ENCODE measurements around the gene PRDM12. TPM values are rescaled to one million over a fixed set of nuclear protein-coding genes. Genes with fewer than 3 reads are reported as not detected.

Gene PRDM12
- total and polyA plus RNA-seq, 2 experiments from 2014 or later: 0.11 TPM; not detected in 1

- no peak for TF ChIP-seq ZNF462 (CRISPR knock-in tag; IDR thresholded peaks at IDR 0.05)
- TF ChIP-seq NANOG (IDR thresholded peaks at IDR 0.05; ENCODE audit: borderline replicate concordance): no peak
- TF ChIP-seq CREB1 (CRISPR knock-in tag; IDR thresholded peaks at IDR 0.05; ENCODE audit: low read depth): no peak
- no peak for TF ChIP-seq EZH2 (IDR thresholded peaks at IDR 0.05; ENCODE audit: low read depth, unreplicated experiment)
These were observed 36.2 kb upstream of the PRDM12 start (continued) for GRCh38 chr9:130627896-130628792.

- H3K9me3 Mint-ChIP-seq: no peaks in the 10 kb centered on the region
- peaks cover 11% of the 10 kb centered on the region for H3K27me3 Mint-ChIP-seq (ENCODE audit: insufficient read depth, low read depth, poor library complexity)
- Histone ChIP-seq H3K4me2 (peak overlapping the region; percentile 72), H3K36me3 (ENCODE audit: insufficient read depth) (peaks cover 9% of the 10 kb centered on the region; the same call in 1 of the 2 replicates), H3K27ac (ENCODE audit: low read depth) (peak overlapping the region; percentile 91), H3K27me3 (ENCODE audit: insufficient read depth) (no peaks in the 10 kb centered on the region), H3K79me2 (replicated peaks; ENCODE audit: insufficient read depth) (no peaks in the 10 kb centered on the region), H4K20me1 (replicated peaks; ENCODE audit: insufficient read depth) (0 out of 2 replicates have a peak, but pooled peaks cover 8% of the 10 kb centered on the region), H3F3A (replicated peaks; ENCODE audit: low read depth) (0 out of 2 replicates have a peak, but pooled peaks cover 13% of the 10 kb centered on the region), H3K4me1 (ENCODE audit: insufficient read depth) (peaks cover 23% of the 10 kb centered on the region), H3K4me3 (peak overlapping the region; percentile 14; the same call in 1 of the 2 replicates), H3K9me2 (ENCODE audit: insufficient read depth) (no peaks in the 10 kb centered on the region), H2AFZ (no peak overlapping the region)
- ATAC-seq (peak; percentile 58), DNase-seq (ENCODE audit: low spot score) (peak; percentile 79)
- peak overlapping the region; percentile 52 for H3K4me3 Mint-ChIP-seq
- H3K36me3 Mint-ChIP-seq (ENCODE audit: low read depth): peaks cover 72% of the 10 kb centered on the region
- peak overlapping the region; percentile 96 for H3K27ac Mint-ChIP-seq
- peaks cover 28% of the 10 kb centered on the region for H3K4me1 Mint-ChIP-seq
- TF ChIP-seq POLR2AphosphoS5 (IDR thresholded peaks at IDR 0.05; ENCODE audit: low read depth) (no peak), NANOG (IDR thresholded peaks at IDR 0.05; ENCODE audit: borderline replicate concordance) (no peak), REST (IDR thresholded peaks at IDR 0.05; ENCODE audit: unreplicated experiment) (no peak), EZH2 (IDR thresholded peaks at IDR 0.05; ENCODE audit: low read depth, unreplicated experiment) (no peak), ZNF114 (CRISPR knock-in tag; IDR thresholded peaks at IDR 0.05) (no peak), ETS1 (IDR thresholded peaks at IDR 0.05) (no peak), CTCF (conservative IDR thresholded peaks at IDR 0.05; ENCODE audit: low read depth in 2 of 2) (no peak)
These were observed 34.8 kb upstream of the PRDM12 start for GRCh38 chr9:130629443-130630070.

Measured in GM23338 (cell line).